ENCODE data around the gene DNAJB2.

GRCh38 chr2:219314804-219315468 is 35.8 kb downstream of the DNAJB2 start:
- TF ChIP-seq, protein P1, sequence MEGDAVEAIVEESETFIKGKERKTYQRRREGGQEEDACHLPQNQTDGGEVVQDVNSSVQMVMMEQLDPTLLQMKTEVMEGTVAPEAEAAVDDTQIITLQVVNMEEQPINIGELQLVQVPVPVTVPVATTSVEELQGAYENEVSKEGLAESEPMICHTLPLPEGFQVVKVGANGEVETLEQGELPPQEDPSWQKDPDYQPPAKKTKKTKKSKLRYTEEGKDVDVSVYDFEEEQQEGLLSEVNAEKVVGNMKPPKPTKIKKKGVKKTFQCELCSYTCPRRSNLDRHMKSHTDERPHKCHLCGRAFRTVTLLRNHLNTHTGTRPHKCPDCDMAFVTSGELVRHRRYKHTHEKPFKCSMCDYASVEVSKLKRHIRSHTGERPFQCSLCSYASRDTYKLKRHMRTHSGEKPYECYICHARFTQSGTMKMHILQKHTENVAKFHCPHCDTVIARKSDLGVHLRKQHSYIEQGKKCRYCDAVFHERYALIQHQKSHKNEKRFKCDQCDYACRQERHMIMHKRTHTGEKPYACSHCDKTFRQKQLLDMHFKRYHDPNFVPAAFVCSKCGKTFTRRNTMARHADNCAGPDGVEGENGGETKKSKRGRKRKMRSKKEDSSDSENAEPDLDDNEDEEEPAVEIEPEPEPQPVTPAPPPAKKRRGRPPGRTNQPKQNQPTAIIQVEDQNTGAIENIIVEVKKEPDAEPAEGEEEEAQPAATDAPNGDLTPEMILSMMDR (IDR thresholded peaks at IDR 0.05): no peak
- TF ChIP-seq POLR2AphosphoS5 (IDR thresholded peaks at IDR 0.05) (no peak), EP300 (IDR thresholded peaks at IDR 0.05) (no peak), POLR2A (IDR thresholded peaks at IDR 0.05) (no peak)

Data from suprapubic skin (tissue), 4 donors.